Brain microvascular endothelial cell (primary cell): ENCODE data around the gene WNT6.

ENCODE experiments used
- DNase-seq: peaks from one replicate; pipeline ENCODE4 v3.0.0-alpha.2; 2020
- H3K27ac ChIP-seq: fragments of 250-450 bp; sonication (Bioruptor Pico); 2 replicates; pipeline ENCODE4 v1.5.1; 2020; ENCODE audit warnings: mild to moderate bottlenecking, moderate library complexity
- H3K27me3 ChIP-seq: fragments of 250-450 bp; sonication (Bioruptor Pico); replicated peaks from 2 replicates; pipeline ENCODE4 v1.5.1; 2020; ENCODE audit warnings: mild to moderate bottlenecking
- H3K36me3 ChIP-seq: fragments of 250-450 bp; sonication (Bioruptor Pico); replicated peaks from 2 replicates; pipeline ENCODE4 v1.5.1; 2020; ENCODE audit warnings: mild to moderate bottlenecking
- H3K4me3 ChIP-seq: 2 replicates; pipeline ENCODE4 v1.5.1; 2011; ENCODE audit warnings: low read depth, mild to moderate bottlenecking, control low read depth, low read length, moderate library complexity
- CTCF ChIP-seq: IDR thresholded peaks from 2 replicates; pipeline ENCODE4 v1.5.1; 2011; ENCODE audit warnings: low read depth, mild to moderate bottlenecking, moderate library complexity, low read length, control low read depth, inconsistent platforms; ENCODE audit errors: missing control alignments
- in situ Hi-C: cut with HindIII; loops from 2 replicates; pipeline ENCODE4 v1.10.0; 2017; ENCODE audit warnings: low sequenced_read_pairs, low pct_ligation_motif_present

The WNT6 gene

GRCh38 chr2:218861645-218862318 is 2.2 kb downstream of the WNT6 start:
- Histone ChIP-seq H3K36me3 (no peaks in the 10 kb centered on the region), H3K27me3 (peaks cover 57% of the 10 kb centered on the region), H3K27ac (no peak overlapping the region), H3K4me3 (no peak overlapping the region)
- DNase-seq = no peak
- in situ Hi-C loops = no loop called here
- no peak for TF ChIP-seq CTCF

- no peak overlapping the region for H3K4me3 ChIP-seq
- no peak for TF ChIP-seq CTCF
- DNase-seq = no peak
- H3K27me3 ChIP-seq = peaks cover 54% of the 10 kb centered on the region
- no peaks in the 10 kb centered on the region for H3K36me3 ChIP-seq
- H3K27ac ChIP-seq = no peak overlapping the region
- in situ Hi-C loops = no loop called here
These were observed 3.5 kb downstream of the WNT6 start for GRCh38 chr2:218863021-218863520.

- Histone ChIP-seq H3K4me3 (no peak overlapping the region), H3K36me3 (no peaks in the 10 kb centered on the region), H3K27ac (no peak overlapping the region), H3K27me3 (peaks cover 46% of the 10 kb centered on the region)
- no peak for TF ChIP-seq CTCF
- in situ Hi-C loops = no loop called here
- no peak for DNase-seq
These were observed 5.8 kb downstream of the WNT6 start for GRCh38 chr2:218865396-218865795.

- no peaks in the 10 kb centered on the region for H3K36me3 ChIP-seq
- no peak overlapping the region for H3K4me3 ChIP-seq
- TF ChIP-seq CTCF = no peak
- H3K27me3 ChIP-seq = peaks cover 47% of the 10 kb centered on the region
- H3K27ac ChIP-seq = no peak overlapping the region
- in situ Hi-C loops = no loop called here
- no peak for DNase-seq
These were observed 6.4 kb downstream of the WNT6 start for GRCh38 chr2:218865999-218866398.

- in situ Hi-C loops = no loop called here
- Histone ChIP-seq H3K36me3 (no peaks in the 10 kb centered on the region), H3K4me3 (no peak overlapping the region), H3K27me3 (peaks cover 54% of the 10 kb centered on the region), H3K27ac (no peak overlapping the region)
- no peak for TF ChIP-seq CTCF
- no peak for DNase-seq
These were observed 8.3 kb downstream of the WNT6 start for GRCh38 chr2:218867900-218868299.

GRCh38 chr2:218869064-218869463 is 9.5 kb downstream of the WNT6 start:
- no peak for TF ChIP-seq CTCF
- no peak for DNase-seq
- Histone ChIP-seq H3K36me3 (no peaks in the 10 kb centered on the region), H3K4me3 (no peak overlapping the region), H3K27me3 (peaks cover 62% of the 10 kb centered on the region), H3K27ac (no peak overlapping the region)
- in situ Hi-C loops = no loop called here
